NCI-H446 (cell line): Measurements from ENCODE around the gene SGF29.
"Not testable (repeated sequence)": the region's sequence is repeated elsewhere in the genome, so short reads cannot be mapped to it uniquely, and the experiment has no call there.

Experiments used
- DNase-seq, 2 experiments: peaks; one replicate each; lab custom pipeline; 2025; lab: John Stamatoyannopoulos, UW

Gene SGF29

GRCh38 chr16:28612359-28613280, 58.9 kb downstream of the SGF29 start:
- not testable (repeated sequence) for DNase-seq

DNA sequence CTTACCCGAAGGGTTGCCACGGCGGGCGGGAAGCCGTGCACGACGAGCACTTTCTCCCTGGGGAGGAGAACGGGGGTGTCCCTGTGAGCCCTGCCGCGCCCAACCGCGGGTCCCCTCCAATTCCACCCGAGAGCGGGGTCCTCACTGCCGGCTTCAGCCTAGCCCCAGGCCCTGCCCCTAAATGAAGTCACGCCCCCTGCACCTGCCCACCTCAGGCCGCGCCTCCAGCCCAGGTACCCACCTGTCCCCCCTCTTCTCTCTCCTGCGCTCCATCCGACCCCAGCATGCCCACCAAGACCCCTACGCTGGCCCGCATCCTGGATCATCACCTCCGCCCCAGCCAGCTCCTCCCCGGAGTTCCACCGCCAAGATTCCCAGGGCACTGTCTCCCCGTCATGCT, 60.2 kb downstream of the SGF29 start:
- DNase-seq: not testable (repeated sequence)

- not testable (repeated sequence) for DNase-seq
Observed at GRCh38 chr16:28614561-28614960, 60.8 kb downstream of the SGF29 start.

DNA sequence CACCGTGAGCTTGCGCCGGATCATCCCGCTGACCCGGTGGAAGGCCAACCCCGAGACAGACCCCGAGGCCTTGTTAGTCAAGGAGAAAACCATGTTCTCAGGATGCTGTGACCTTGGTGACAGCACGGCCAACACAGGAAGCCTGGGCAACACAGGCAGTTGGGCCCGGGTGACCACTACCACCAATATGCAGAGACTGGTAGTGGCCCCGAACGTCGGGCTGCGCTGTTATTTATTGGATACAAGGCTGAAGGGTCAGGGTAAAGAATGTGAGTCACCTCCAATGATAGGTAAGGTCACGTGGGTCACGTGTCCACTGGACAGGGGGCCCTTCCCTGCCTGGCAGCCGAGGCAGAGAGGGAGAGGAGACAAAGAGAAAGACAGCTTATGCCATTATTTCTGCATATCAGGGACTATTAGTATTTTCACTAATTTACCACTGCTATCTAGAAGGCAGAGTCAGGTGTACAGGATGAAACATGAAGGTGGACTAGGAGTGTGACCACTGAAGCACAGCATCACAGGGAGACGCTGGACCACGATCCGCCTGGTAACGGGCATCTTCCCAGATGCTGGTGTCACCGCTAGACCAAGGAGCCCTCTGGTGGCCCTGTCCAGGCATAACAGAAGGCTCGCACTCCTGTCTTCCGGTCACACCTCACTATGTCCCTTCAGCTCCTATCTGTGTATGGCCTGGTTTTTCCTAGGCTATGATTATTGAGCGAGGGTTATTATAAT, 61.9 kb downstream of the SGF29 start:
- DNase-seq: peak in 1 of 2 experiments; percentile 40

- not testable (repeated sequence) for DNase-seq
Observed at GRCh38 chr16:28616224-28616577, 62.5 kb downstream of the SGF29 start.

DNA sequence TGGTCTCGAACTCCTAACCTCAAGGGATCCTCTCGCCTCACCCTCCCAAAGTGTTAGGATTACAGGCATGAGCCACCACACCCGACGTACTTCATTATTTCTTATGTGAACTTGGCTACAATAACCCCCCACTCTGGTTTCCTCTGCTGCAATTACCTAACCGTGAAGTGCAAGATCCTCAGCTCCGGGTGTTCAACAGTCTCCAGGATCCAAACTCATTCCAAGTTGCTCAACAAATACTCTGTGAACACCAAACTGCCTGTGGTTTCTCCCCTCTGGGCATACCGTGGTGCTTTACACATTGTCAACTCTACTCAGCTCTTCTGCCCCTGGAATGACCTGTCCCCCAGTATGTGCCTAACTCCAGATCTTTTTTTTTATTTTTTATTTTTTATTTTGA, 62.9 kb downstream of the SGF29 start:
- no peak for DNase-seq

GRCh38 chr16:28617874-28618273, 64.2 kb downstream of the SGF29 start:
- no peak for DNase-seq

DNA sequence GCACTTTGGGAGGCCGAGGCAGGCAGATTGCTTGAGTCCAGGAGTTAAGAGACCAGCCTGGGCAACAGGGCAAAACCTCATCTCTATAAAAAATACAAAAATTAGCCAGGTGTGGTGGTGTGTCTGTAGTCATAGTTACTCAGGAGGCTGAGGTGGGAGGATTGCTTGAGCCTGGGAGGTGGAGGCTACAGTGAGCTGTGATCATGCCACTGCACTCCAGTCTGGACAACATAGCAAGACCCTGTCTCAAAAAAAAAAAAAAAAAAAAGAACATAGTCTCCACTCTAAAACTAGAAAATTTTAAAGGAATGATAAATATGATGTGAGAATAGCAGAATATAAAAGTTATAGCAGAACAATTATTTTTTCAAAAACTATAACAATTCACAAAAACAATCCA, 66.6 kb downstream of the SGF29 start:
- DNase-seq: not testable (repeated sequence)

GRCh38 chr16:28621481-28622155, 67.9 kb downstream of the SGF29 start:
- DNase-seq: no peak

GRCh38 chr16:28622532-28623171, 68.9 kb downstream of the SGF29 start:
- not testable (repeated sequence) for DNase-seq

DNA sequence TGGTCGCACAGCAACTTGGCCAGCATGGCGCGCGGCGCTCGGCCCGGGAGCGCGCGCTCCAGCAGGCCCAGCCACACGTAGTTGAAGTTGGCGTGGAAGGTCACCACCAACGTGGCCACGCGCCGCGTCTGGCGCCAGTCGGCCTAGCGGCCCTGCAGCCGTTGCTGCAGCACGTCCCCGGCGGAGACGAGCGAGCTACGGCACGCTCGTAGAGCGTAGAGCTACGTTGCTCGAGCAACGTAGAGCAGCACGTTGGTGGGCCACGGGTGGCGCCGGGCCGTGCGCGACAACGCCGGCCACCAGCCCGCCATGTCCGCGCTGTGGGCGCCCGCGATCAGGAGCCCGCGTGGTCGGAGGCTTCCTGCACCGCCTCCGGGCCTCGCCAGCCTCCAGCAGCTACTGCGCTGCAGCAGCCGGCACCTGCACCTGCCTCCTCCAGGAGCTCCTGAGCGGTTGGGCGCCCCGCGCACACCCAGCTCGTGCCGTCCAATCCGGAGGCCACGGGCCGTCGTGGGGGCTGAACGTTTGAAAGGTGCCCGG, 69.5 kb downstream of the SGF29 start:
- no peak for DNase-seq

GRCh38 chr16:28630905-28631304, 77.2 kb downstream of the SGF29 start:
- not testable (repeated sequence) for DNase-seq

DNA sequence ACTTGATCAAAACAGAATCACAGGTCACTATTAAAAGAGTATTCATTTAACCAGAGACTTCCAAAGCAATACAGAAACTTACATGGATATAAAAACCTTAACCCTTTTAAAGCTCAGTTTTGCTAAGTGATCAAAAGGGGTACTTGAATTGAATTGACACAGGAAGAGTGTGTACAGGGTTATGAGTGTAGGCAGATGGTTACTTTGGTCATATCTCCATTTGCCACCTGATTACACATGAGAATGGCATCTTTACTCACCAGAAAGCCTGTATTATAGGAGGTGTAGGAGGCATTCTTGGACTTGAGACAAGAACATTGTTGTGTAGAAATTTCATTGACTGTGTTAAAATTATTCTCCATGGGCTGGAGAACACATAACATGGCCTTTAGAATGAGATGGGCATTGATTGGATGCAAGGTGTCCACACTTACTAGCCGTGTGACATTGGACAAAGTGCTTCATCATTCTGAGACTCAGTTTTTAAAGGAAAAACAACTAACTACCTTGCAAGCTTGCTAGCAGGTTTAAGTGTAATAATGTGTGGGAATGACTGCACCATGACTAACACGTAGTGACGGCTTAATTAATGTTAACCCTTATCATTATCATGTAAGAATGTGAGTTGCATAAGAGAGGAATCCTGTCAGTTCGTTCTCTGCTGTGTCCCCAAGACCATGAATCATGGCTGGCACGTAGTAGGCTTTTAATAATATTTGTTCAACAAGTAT, 82.5 kb downstream of the SGF29 start:
- DNase-seq: not testable (repeated sequence)

- DNase-seq: not testable (repeated sequence)
Observed at GRCh38 chr16:28637765-28638164, 84.0 kb downstream of the SGF29 start, which contains the start of gene NPIPB8. NPIPB8 (plus strand) TSS chr16:28638065; CDS start chr16:28638361, 296 bp downstream.

GRCh38 chr16:28638359-28638758, 84.6 kb downstream of the SGF29 start:
- not testable (repeated sequence) for DNase-seq

GRCh38 chr16:28639959-28640358, 86.2 kb downstream of the SGF29 start:
- DNase-seq: not testable (repeated sequence)
